NCI-H2029 (cell line): ENCODE data around the gene AHCY.
"Not testable (repeated sequence)": the region's sequence is repeated elsewhere in the genome, so short reads cannot be mapped to it uniquely, and the experiment has no call there.

Experiments
- DNase-seq: peaks from one replicate; lab custom pipeline; 2025; lab: John Stamatoyannopoulos, UW

AHCY gene

DNA sequence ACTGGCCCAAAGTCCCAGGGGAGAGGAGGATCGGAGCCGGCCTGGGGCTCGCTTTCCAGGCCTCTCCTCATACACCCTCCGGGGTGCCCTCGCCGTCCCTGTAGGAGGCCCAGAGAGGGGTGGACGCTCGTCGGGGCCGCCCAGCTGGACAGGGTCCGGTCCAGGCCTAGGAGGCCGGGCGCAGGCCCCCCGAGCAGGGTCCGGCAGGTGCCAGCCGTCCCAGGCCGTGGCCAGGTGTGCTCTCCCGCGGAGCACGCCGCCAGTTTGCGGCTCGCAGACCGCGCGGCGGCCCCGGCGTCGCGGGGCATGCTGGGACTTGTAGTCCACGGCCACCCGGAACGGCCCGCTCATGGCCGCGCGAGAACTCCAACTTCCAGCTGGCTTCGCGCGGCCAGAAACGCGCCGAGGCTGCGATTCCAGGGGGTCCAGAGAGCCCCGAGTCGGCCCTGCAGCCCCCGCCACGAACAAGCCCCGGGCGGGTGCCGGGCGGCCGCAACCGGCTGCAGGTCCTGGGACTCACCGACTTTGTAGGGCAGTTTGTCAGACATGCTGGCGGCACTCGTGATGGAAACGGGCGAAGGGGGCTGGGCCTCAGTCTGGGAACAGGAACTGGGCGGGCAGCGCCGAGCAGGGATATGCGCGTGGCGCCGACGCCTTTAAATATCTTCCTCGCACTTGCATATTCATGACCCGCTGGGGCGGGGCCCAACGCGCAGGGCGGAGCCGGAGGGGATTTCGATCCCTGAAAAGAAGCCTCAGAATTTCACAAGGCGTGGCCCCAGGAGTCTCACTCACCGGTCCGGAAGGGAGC, at the start of gene AHCY:
Gene AHCY (minus strand): TSS at position 633 of the 811 bp plus-strand sequence. CDS start 85 bp downstream, at position 548.
- DNase-seq = peak; percentile 96

DNA sequence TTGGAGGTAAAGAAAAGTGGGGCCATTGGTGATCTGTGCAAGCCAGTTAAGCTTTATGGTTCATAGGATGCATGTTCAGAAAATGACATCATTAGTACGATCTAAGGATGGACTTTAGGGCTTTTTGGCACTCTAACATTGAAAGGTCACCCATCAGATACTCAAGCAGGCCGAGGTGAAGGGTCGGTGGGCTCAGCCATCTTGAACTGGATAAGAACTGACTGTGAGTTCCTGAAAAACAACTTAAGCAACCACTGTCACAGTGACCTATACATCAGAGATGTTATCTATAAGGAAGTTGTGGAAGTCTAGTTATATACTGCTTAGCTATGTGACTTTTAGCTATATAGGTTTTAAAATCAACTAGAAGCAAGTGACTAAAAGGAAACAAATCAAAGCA, 46.9 kb upstream of the AHCY start:
- no peak for DNase-seq

DNA sequence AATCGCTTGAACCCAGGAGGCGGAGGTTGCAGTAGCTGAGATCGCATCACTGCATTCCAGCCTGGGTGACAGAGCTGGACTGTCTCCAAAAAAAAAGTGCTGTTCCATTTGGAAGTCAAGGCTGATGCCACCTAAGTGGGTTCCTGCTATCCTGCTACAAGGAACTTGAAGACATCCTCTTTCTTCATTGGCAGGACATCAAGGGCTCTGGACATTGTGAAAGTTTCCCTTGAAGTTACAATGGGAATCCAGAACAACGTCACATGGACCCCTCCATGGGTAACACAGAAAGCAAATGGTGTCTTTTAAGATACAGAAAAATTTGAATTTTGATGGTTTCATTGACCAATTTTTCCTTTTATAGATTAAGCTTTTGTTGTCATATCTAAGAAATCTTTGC, 44.4 kb upstream of the AHCY start:
- DNase-seq = no peak

DNA sequence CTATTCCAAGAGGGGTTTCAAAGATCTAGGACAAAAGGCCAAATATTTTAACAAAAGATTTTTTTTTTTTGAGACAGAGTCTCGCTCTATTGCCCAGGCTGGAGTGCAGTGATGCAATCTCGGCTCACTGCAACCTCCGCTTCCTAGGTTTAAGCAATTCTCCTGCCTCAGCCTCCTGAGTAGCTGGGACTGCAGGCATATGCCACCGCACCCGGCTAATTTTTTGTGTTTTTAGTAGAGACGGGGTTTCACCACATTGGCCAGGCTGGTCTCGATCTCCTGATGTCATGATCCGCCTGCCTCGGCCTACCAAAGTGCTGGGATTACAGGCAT, 43.3 kb upstream of the AHCY start:
- not testable (repeated sequence) for DNase-seq

DNA sequence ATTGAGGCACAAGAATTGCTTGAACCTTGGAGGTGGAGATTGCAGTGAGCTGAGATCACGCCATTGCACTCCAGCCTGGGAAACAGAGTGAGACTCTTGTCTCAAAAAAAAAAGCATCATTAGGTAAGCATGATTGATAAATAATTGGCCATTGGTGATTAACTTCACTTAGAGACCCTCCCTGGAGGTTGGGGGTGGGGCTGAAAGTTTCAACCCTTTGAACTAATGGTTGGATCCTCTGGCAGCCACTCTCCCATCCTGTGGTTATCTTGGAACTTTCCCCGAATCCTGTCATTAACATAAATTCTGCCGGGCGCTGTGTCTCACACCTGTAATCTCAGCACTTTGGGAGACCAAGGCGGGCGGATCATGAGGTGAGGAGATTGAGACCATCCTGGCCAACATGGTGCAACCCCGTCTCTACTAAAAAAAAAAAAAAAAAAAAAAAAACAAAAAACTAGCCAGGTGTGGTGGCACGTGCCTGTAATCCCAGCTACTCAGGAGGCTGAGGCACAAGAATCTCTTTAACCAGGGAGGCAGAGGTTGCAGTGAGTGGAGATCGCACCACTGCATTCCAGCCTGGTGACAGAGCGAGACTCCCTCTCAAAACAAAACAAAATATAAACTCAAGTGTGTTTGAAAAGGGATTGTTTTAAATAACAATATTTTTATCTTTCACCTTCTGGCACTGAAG, 42.8 kb upstream of the AHCY start:
- DNase-seq = not testable (repeated sequence)

DNA sequence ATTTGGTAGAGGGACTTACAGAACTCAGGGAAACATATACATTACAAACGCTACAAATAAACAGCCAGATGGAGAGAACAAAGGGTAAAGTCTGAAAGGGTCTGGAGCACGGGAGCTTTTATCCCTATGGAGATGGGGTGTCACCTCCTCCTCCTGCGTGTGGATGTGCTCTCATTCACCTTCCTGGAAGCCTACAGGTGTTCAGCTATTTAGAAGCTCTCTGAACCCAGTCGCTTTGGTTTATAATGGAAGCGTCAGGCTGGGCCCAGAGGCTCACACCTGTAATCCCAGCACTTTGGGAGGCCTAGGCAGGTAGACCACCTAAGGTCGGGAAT, 42.2 kb upstream of the AHCY start:
- no peak for DNase-seq

DNA sequence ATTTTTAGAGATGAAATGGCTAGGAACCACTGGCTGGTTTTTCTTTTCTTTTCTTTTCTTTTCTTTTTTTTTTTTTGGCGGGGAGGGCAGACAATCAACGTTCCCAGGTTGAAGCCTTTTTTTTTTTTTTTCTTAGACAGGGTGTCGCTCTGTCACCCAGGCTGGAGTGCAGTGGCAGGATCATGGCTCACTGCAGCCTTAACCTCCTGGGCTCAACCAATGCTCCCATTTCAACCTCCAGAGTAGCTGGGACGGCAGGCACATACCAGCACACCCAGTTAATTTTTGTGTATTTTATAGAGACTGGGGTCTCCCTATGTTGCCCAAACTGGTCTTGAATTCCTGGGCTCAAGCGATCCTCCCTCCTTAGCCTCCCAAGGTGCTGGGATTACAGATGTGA, 41.1 kb upstream of the AHCY start:
- no peak for DNase-seq

DNA sequence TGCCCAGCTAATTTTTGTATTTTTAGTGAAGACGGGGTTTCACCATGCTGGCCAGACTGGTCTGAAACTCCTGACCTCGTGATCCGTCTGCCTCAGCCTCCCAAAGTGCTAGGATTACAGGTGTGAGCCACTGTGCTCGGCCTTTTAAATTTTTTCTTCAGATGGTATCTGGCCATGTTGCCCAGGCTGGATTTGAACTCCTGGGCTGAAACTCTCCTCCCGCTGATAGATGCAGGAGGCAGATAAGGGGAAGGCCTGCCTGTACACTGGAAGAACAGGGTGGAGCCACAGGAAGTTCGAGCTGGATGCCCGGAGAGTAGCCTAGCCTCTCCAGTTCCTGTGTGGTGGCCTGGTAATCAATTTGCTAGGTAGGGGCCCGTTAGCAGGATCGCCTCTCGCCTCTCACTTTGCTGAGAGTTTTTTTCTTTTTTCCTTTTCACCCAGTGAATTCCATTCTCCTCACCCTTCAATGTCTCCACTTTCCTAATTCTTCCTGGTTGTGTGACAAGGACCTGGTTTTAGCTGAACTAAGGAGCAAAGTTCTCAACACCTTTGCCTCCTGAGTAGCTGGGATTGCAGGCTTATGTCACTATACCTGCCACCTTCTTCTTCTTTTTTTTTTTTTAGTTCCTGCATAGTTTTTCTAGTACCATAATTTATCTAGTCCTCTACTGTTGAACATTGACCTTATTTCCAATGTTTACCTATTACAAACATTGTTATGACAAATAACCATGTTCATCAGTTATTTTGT, 40.5 kb upstream of the AHCY start:
- DNase-seq = no peak

DNA sequence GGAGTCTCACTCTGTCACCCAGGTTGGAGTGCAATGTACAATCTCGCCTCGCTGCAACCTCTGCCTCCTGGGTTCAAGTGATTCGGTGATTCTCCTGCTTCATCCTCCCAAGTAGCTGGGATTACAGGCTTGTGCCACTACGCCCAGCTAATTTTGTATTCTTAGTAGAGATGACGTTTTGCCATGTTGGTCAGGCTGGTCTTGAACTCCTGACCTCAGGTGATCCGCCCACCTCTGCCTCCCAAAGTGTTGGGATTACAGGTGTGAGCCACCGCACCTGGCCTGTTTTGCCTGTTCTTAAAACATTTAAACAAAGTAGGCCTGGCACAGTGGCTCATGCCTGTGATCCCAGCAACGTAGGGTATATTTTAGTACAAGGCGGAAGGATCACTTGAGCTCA, 38.0 kb upstream of the AHCY start:
- DNase-seq = not testable (repeated sequence)

DNA sequence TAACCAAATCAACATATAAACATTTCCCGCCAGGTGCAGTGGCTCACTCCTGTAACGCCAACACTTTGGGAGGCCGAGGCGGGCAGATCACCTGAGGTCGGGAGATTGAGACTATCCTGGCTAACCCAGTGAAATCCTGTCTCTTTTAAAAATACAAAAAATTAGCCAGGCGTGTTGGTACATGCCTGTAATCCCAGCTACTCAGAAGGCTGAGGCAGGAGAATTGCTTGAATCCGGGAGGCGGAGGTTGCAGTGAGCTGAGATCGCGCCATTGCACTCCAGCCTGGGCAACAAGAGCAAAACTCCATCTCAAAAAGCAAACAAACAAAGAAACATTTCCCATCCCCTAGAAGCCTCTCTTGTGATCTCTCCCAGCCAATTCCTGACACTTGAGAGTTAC, 37.6 kb upstream of the AHCY start:
- DNase-seq = not testable (repeated sequence)

DNA sequence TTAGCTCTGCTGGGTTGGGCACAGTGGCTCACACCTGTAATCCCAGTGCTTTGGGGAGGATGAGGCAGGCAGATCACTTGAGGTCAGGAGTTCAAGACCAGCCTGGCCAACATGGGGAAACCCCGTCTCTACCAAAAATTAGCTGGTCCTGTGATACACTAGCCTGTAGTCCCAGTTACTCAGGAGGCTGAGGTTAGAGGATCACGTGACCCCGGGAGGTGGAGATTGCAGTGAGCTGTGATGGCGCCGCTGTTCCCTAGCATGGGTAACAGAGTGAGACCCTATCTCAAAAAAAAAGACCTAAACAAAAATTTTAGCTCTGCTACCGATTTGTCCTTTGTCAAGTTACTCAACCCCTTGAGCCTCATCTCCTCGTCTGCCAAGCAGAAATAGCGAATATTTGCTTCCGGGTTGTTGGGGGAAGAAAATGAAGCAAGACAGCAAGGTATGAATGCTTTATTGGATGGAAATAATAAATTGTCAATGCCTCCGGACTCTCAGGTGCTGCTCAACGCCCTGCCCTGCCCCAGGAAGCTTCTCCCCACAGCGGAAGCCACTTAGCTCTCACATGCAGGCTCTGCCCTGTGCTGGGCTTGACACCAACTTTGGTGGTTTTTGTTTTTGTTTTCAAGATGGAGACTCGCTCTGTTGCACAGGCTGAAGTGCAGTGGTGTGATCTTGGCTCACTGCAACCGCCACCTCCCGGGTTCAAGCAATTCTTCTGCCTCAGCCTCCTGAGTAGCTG, 35.0 kb upstream of the AHCY start:
- DNase-seq = no peak

DNA sequence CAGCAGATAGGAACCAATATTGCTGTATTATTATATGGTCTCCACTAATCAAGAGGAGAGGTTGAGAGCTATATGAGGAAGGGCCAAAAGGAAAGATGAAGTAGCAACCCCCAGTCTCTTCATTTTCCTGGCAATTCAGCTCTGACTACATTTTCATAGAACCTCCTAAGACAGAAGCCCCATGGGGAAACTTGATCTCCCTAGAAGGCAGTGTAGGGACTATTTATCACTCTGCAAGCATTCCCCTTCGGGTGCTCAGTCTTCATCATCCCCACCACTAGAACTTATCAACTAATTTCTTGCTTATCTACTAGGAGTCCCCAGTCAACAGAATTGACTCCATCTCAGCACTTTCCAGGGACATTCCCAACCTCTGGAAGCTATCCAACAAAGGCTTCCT, 34.4 kb upstream of the AHCY start:
- DNase-seq = no peak

DNA sequence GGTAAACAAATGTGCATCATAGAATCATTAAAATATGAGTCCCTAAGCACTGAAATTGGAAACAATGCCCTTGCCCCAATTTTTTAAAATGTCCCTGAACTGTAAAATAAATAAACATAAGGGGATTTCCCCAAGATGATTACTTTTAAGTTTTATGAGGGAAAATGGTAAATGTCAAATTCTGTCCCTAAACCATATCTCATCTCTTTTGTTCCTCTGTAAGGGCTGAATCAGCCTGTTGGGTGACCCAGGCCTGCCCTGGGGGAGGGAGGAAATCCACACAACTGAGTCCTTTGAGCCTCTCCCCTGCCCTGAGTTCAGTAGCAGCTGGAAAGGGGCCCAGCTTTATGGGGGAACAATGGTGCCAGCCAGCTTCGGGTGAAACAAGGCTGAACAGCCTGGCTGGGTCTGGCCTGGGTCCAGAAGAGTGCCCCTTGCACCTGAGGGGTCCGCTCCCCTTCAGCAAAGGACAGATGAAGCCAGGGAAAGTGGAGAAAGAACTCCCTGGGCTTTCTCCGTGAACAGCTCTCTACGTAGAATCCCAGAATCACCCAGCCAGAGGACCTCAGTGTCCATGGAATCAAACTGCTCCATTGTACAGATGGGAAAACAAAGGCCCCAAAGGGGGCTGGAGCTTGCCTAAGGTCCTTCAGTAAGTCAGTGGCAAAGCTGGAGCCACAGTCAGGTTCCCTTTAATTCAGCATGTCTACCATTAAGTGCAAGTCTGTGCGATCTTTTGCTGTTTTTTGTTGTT, 31.7 kb upstream of the AHCY start:
- no peak for DNase-seq

DNA sequence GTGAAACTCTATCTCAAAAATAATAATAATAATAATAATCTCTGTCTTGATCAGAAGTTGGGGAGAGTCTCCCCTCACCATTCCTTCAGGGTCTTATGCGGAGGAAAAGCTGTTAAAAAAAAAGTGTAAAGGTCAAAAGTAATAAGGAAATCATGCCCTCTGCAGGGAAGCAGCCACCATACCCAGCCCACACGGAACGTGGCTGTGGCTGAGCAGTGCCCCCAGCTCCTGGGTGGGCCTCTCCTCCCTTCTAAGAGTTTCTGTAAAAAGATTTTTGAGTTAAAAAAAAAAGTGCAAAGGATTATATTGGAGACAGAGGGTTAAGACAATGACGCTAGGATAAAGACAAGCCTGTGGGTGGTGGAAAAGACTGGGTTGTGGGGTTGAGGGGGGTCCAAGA, 30.6 kb upstream of the AHCY start:
- DNase-seq = no peak

DNA sequence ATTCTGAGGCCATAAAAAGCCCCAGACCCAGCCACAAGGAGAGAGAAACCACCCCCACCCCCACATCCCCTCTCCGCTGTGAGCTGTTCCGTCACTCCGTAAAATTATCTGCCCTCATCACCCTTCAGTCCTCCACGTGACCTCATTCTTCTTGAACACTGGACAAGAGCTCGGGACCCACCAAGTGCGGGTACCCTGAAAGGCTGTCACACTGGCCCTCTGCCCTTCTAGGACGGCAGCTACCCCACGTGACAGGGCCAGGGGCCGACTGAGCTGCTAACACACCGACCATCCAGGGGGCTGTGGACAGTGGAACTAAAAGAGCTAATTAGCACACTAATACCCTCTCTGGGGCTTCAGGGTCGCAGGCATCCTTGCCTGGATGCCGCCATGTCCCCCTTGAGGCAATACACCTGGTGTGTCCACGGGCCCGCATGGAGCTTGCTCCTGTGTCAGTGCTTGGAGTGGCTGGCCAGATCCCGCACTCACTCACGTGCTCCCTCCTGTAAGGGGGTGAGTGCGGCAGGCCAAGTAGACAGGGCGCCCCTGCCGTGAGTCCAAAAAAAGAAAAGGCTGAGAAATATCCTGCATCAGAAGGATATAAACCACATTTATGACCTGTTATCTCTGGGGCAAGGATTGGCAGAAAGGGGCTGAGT, 29.2 kb upstream of the AHCY start:
- DNase-seq = no peak

DNA sequence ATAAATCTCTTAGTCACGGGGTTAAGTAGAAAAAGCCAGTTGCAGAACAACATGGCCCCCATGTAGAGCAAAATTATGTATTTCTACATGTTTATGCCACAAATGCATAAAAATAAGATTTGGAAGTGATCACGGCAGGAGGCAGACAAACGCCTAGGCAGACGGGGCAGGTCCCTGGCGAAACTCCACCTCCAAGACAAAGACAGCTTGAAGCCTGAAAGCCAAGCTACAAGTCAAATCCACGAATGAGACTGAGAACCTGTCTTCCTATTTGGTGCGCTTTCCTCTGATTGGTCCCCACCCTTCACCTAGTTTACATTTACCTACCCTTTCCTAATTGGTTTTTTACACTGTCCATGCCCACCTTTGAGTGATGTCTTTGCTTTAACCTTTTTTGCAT, 28.7 kb upstream of the AHCY start:
- no peak for DNase-seq

DNA sequence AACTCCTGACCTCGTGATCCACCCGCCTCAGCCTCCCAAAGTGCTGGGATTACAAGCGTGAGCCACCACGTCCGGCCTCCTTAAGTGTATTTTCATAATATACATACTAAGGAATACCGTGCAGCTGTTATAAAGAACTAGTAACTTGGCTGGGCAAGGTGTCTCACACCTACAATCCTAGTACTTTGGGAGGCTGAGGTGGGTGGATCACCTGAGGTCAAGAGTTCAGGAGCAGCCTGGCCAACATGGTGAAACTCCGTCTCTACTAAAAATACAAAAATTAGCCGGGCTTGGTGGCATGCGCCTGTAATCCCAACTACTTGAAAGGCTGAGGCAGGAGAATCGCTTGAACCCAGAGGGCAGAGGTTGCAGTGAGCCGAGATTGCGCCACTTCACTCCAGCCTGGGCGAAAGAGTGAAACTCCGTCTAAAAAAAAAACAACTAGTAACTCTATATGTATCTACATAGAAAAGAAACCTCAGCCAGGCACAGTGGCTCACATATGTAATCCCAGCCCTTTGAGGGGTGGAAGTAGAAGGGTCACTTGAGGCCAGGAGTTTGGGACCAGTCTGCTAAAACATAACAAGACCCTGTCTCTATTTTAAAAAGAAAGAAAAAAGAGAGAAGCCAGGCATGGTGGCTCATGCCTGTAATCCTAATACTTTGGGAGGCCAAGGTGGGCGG, 27.8 kb upstream of the AHCY start:
- DNase-seq = not testable (repeated sequence)

DNA sequence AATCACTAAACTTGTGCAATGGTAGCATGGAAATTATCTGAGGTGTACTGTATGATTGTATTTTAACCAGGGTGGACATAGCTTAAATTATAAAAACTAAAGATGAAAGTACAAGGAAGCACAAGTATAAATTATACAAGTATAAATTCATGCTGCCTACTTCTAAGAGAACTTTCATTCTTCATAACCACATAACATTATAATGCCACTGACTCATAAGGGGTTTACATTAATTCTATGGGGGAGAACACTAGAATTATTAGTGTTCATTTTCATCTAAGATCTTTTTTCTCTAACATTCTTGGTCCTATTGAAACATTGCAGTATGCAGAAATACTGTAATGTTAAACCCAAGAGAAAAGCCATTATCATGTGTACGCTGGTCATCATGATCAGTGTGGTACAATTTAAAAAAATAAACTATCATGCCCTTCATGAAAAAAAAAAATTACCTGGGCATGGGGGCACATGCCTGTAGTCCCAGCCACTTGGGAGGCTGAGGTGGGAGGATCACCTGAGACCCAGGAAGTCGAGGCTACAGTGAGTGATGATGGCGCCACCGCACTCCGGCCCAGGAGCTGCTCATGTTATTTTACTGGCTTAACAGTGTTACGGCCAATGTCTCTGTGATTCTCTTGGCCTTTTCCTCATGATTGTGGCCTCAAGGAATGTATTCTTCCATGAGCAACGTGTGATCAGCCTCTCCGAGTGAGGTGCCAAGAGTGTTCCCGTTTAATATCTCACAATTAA, 25.9 kb upstream of the AHCY start:
- no peak for DNase-seq

DNA sequence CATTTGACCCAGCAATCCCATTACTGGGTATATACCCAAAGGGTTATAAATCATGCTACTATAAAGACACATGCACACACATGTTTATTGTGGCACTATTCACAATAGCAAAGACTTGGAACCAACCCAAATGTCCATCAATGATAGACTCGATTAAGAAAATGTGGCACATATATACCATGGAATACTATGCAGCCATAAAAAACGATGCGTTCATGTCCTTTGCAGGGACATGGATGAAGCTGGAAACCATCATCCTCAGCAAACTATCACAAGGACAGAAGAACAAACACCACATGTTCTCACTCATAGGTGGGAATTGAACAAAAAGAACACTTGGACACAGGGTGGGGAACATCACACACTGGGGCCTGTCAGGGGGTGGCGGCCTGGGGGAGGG, 25.1 kb upstream of the AHCY start:
- DNase-seq = not testable (repeated sequence)

DNA sequence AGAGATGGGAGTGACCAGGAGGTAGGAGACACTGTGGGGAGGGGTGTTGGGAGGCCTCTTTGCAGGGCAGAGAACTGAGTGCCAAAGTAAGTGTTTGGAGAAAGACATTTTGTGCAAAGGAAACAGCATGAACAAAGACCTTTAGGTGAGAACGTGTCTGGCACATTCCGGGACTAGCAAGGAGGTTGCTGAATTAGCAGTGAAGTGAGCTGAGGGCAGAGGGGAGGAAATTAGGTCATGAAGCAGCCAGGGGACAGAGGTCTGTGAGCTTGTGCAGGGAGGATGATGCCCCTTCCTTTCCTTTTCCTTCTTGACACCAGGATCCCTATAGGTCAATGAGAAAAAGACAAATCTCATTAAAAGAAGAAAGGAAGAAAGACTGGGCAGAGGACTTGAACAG, 21.4 kb upstream of the AHCY start:
- DNase-seq = no peak
